ENCODE data around the gene ZDHHC14. TPM values are rescaled to one million over a fixed set of nuclear protein-coding genes. Genes with fewer than 3 reads are reported as not detected.

The ZDHHC14 gene
- total and polyA plus RNA-seq, 7 donors, result 2.5 to 14.6 (median 4.3) TPM

DNA sequence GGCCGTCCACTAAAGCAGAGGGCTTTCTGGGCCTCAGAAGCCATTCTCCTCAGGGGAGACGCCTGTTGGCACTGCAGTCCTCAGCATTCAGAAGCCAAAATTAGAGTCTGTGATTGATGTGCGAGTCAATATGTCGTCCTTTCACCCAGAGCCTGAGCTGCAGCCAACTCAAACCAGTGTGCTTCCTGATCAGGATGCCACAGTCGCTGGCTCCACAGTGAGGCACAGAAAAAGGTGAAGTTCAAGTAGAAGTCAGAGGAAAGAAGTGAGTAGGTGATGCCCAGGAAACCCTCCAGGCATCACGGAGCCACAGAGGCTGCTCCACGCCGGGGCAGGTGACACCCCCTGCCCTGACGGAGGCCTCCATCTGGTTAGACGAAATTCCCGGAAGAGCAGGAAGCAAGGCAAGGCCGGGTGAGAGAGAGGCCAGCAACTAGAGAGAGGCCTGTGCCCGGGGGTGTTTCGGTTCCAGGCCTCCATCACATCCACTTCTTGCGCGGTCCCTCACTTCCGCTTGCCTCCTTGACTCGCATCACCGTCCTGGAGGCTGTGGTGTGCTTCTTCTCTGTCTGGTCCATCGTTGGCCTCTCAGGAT lies 264.3 kb downstream of the ZDHHC14 start:
- H3K4me3 ChIP-seq, result no peak overlapping the region
- H3K27me3 ChIP-seq (ENCODE audit: insufficient read depth in 3 of 3, low read length in 2 of 3), result no peaks in the 10 kb centered on the region
- DNase-seq, result no peak
- TF ChIP-seq, protein P1, sequence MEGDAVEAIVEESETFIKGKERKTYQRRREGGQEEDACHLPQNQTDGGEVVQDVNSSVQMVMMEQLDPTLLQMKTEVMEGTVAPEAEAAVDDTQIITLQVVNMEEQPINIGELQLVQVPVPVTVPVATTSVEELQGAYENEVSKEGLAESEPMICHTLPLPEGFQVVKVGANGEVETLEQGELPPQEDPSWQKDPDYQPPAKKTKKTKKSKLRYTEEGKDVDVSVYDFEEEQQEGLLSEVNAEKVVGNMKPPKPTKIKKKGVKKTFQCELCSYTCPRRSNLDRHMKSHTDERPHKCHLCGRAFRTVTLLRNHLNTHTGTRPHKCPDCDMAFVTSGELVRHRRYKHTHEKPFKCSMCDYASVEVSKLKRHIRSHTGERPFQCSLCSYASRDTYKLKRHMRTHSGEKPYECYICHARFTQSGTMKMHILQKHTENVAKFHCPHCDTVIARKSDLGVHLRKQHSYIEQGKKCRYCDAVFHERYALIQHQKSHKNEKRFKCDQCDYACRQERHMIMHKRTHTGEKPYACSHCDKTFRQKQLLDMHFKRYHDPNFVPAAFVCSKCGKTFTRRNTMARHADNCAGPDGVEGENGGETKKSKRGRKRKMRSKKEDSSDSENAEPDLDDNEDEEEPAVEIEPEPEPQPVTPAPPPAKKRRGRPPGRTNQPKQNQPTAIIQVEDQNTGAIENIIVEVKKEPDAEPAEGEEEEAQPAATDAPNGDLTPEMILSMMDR (IDR thresholded peaks at IDR 0.05), result no peak
- no peak overlapping the region for H3K27ac ChIP-seq
- H3K9me3 ChIP-seq, result no peaks in the 10 kb centered on the region
- intact Hi-C loops (cut with DNase I), result no loop called here
- 79 to 83% (median 81%) methylated on average over 20 of the region's 20 CpGs for WGBS, 3 donors
- H3K36me3 ChIP-seq (ENCODE audit: insufficient read depth in 1 of 2, low read depth in 1 of 2), result peaks cover 0 to 5% of the 10 kb centered on the region in 2 donors
- ATAC-seq, result no peak
- H3K4me1 ChIP-seq, result peaks cover 5% of the 10 kb centered on the region

DNA sequence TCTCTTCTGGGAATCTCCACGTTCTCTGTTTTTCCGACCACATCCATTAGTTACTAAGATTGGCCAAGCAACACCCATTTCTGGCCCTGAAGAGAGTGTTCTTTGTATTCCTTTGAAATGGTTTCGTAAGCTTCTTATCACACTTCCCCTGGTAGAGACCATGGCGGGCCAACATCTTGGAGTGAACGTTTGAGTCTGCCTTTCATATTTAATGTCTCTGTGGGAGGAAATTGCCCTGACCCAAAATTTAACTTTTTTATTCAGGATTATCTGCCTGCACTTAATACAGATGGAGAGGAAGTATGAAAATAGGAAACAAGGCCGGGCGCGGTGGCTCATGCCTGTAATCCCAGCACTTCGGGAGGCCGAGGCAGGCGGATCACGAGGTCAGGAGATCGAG lies 265.0 kb downstream of the ZDHHC14 start:
- H3K36me3 ChIP-seq (ENCODE audit: insufficient read depth in 1 of 2, low read depth in 1 of 2), result peaks cover 0 to 5% of the 10 kb centered on the region in 2 donors

DNA sequence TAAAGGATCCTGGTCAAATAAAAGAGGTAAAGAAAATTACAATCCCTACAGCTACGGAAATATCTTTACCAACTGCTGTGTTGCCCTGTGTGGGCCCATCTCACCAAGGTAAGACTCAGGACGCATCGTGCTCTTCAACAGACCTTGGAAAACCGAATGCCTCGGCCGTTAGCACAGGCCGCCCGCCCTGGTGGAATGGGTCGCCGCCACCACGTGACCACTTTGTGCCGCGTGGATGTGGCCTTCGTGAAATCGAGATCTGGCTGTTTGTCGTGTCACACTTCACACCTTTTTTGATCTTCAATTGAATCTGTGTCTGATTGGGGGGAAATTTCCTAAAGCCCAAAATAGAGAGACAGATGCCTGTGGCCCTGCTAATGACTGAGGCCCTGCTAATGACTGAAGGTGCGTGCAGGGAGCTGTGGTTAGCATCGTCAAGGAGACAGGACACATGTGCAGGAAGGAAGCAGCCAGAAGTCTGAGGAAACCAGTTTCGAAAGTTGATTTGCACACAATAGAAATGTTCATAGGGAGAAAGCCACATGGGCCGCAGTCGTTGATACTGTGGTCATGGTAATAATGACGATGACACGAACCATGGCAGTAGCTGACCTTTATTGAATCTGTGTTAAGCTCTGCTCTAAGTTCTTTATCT lies 266.4 kb downstream of the ZDHHC14 start:
- no peaks in the 10 kb centered on the region for H3K9me3 ChIP-seq
- peaks cover 5% of the 10 kb centered on the region for H3K4me1 ChIP-seq
- H3K27me3 ChIP-seq (ENCODE audit: insufficient read depth in 3 of 3, low read length in 2 of 3), result no peaks in the 10 kb centered on the region
- intact Hi-C loops (cut with DNase I), result no loop called here
- DNase-seq (no peak), ATAC-seq (no peak)
- TF ChIP-seq, protein P1 (IDR thresholded peaks at IDR 0.05), result no peak
- WGBS, 3 donors, result 86 to 88% (median 88%) methylated on average over 23 of the region's 23 CpGs
- H3K36me3 ChIP-seq (ENCODE audit: insufficient read depth in 1 of 2, low read depth in 1 of 2), result peaks cover 0 to 5% of the 10 kb centered on the region in 2 donors
- no peak overlapping the region for H3K27ac ChIP-seq
- H3K4me3 ChIP-seq, result no peak overlapping the region

More for the DNA sequence above, 265.0 kb downstream of the ZDHHC14 start:
- intact Hi-C loops (cut with DNase I), result no loop called here
- H3K27ac ChIP-seq, result no peak overlapping the region
- DNase-seq, result no peak
- no peaks in the 10 kb centered on the region for H3K9me3 ChIP-seq
- TF ChIP-seq, protein P1 (IDR thresholded peaks at IDR 0.05), result no peak
- no peak overlapping the region for H3K4me3 ChIP-seq
- peaks cover 5% of the 10 kb centered on the region for H3K4me1 ChIP-seq
- WGBS, 3 donors, result 71 to 91% (median 84%) methylated on average over 13 of the region's 13 CpGs
- no peaks in the 10 kb centered on the region for H3K27me3 ChIP-seq (ENCODE audit: insufficient read depth in 3 of 3, low read length in 2 of 3)
- ATAC-seq, result no peak

DNA sequence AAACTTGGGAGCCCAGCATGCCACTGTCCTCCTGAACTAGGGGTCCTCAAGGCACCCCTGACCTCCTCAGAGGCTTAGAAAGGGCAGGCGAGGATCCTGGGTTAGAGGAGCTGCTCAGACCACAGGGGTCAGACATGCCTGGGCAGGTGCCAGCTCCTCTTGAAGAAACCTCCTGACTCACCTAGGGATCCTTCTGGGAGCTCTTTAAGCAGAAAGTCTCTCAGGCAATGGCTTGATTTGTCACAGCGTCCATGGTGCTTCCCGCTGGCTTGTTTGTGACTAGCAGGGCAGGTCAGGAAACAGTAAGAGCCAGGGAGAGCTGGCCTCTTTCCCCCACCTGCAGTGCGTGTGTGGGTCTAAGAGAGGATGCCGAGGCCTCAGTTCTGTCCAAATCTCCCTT lies 267.6 kb downstream of the ZDHHC14 start:
- Histone ChIP-seq H3K9me3 (no peaks in the 10 kb centered on the region), H3K4me3 (no peak overlapping the region), H3K27ac (no peak overlapping the region), H3K4me1 (peaks cover 5% of the 10 kb centered on the region), H3K27me3 (ENCODE audit: insufficient read depth in 3 of 3, low read length in 2 of 3) (no peaks in the 10 kb centered on the region), H3K36me3 (ENCODE audit: insufficient read depth in 1 of 2, low read depth in 1 of 2) (peaks cover 0 to 7% of the 10 kb centered on the region in 2 donors)
- intact Hi-C loops (cut with DNase I), result no loop called here
- WGBS, 3 donors, result 87 to 88% (median 87%) methylated on average over 5 of the region's 5 CpGs
- no peak for ATAC-seq
- TF ChIP-seq, protein P1 (IDR thresholded peaks at IDR 0.05), result no peak
- no peak for DNase-seq
